ENCODE results near the gene TAB2.

TAB2 gene

DNA sequence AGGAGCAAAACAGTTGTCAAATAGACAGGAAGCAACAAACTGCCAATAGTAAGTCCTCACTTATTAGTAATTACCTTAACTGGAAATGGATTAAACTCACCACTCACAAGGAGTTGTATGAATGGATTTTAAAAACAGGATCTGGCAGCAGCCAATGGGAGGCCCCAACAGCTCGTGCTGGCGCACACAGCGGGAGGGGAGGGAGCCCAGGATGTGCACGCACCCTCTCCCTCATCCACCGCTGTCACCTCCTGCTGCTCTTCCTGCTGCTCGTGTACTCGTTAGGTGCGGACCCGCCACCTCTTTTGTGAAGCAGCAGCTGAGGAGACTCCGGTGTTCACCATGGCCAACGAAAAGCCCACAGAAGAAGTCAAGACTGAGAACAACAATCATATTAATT is 82.5 kb downstream of the TAB2 start, which contains the start of gene SUMO4:
Gene SUMO4 (plus strand): TSS at position 213 of the 400 bp plus-strand sequence. CDS start 130 bp downstream, at position 343.
- Histone ChIP-seq H3K36me3 (replicated peaks) (peaks cover 27% of the 10 kb centered on the region), H3K27me3 (ENCODE audit: low read depth) (no peaks in the 10 kb centered on the region), H3K4me1 (peaks cover 3% of the 10 kb centered on the region; the same call in 1 of the 2 replicates), H3K4me3 (no peak within 1 kb of the TSS), H3K9me3 (no peaks in the 10 kb centered on the region)
- no peak for DNase-seq (ENCODE audit: low spot score in 2 of 2)
- in situ Hi-C loops (cut with MboI; ENCODE audit: low sequenced_read_pairs) = no loop called here

DNA sequence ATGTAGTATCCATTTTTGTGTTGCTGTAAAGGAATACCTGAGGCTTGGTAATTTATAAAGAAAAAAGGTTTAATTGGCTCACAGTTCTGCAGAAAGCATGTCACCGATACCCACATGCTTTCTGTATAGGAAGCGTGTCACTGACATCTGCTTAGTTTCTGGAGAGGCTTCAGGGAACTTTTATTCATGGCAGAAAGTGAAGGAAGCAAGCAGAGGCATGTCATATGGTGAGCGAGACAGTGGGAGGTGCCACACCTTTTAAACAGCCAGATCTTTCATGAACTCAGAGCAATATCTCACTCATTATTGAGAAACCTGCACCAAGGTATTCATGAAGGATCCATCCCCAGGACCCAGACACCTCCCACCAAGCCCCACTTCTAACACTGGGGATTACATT is 86.0 kb downstream of the TAB2 start:
- H3K27me3 ChIP-seq (ENCODE audit: low read depth) = no peaks in the 10 kb centered on the region
- DNase-seq (ENCODE audit: low spot score in 2 of 2) = no peak
- H3K4me3 ChIP-seq = no peak overlapping the region
- H3K9me3 ChIP-seq = no peaks in the 10 kb centered on the region
- peaks cover 24% of the 10 kb centered on the region for H3K36me3 ChIP-seq (replicated peaks)
- peaks cover 7% of the 10 kb centered on the region; the same call in 1 of the 2 replicates for H3K4me1 ChIP-seq
- in situ Hi-C loops (cut with MboI; ENCODE audit: low sequenced_read_pairs) = no loop called here

DNA sequence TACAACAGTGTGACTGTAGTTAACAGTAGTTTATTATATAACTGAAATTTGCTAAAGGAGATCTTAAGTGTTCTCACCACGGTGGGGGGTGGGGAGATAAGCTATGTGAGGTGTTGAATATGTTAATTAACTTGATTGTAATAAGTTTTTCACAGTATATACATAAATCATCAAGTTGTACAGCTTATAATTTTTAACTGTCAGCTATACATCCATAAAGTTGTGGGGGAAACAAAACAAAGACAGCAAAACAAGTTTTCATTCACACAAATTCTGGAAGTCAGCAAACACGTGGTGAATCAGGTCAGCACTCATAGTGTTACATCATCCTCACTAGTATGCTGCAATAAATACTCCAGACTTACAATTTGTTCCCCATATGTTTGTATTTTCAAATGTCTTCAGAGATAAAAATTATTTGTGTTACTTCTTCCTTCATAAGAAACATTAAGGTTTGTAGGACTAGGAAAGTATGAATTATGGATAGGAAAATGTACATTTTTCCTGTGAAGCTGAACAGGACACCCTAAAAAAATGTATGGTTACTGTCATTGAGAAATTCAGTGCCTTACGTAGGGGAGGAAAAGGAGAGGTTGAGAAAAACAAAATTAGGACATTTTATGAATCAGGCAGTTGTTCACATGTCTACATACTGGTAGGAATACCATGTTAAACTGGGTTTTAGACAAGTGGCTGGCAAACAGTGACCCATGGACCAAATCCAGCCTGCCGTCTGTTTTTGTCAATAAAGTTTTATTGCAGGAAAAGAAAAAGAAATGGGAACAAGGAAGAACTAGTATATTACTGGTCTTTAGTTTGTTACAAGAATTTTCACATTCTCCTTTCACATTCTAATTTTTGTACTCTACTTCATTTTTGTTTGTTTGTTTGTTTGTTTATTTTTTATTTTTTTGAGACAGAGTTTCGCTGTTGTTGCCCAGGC is 88.6 kb downstream of the TAB2 start:
- peaks cover 7% of the 10 kb centered on the region; the same call in 1 of the 2 replicates for H3K4me1 ChIP-seq
- H3K4me3 ChIP-seq = no peak overlapping the region
- H3K36me3 ChIP-seq (replicated peaks) = peaks cover 21% of the 10 kb centered on the region
- no peaks in the 10 kb centered on the region for H3K9me3 ChIP-seq
- H3K27me3 ChIP-seq (ENCODE audit: low read depth) = no peaks in the 10 kb centered on the region
- DNase-seq (ENCODE audit: low spot score in 2 of 2) = no peak
- in situ Hi-C loops (cut with MboI; ENCODE audit: low sequenced_read_pairs) = no loop called here

DNA sequence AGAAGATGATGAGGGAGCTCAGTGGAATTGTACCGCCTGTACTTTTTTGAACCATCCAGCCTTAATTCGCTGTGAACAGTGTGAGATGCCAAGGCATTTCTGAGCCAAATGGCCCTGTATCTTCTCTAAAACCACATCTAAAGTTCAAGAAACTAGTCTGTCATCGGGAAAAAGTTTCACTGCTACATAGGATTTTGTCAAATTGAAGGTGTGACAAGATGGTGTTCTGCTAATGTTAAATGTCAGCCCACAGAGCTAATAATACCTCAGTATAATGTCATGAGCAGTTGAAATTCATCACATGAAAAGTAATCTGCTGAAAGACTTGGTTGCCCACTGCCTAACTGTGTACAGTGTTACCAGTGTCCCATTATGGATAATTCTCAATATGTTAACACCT is 92.1 kb downstream of the TAB2 start:
- no peak overlapping the region for H3K4me3 ChIP-seq
- peaks cover 7% of the 10 kb centered on the region; the same call in 1 of the 2 replicates for H3K4me1 ChIP-seq
- peaks cover 22% of the 10 kb centered on the region for H3K36me3 ChIP-seq (replicated peaks)
- no peak for DNase-seq (ENCODE audit: low spot score in 2 of 2)
- in situ Hi-C loops (cut with MboI; ENCODE audit: low sequenced_read_pairs) = no loop called here
- no peaks in the 10 kb centered on the region for H3K9me3 ChIP-seq
- no peaks in the 10 kb centered on the region for H3K27me3 ChIP-seq (ENCODE audit: low read depth)

DNA sequence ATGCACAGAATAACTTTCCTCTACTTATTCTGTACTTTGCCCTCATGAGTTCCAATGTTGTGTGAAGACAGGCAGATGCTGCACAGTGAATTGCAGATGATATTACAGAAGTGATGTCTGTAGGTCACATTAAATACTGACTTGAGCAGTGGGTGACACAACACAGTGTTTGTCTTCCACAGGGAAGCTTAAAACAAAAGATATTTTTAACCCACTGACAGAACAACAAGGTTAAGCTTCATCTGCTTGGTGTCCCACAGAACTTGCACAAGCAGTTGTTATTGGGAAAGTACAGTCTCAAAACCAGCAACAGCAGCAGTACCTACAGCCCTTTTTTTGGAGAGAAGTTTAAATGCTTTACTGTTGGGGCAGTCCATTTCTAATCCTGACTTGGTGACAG is 93.0 kb downstream of the TAB2 start:
- Histone ChIP-seq H3K36me3 (replicated peaks) (peaks cover 13% of the 10 kb centered on the region), H3K4me3 (no peak overlapping the region), H3K4me1 (peaks cover 5% of the 10 kb centered on the region; the same call in 1 of the 2 replicates), H3K27me3 (ENCODE audit: low read depth) (no peaks in the 10 kb centered on the region), H3K9me3 (no peaks in the 10 kb centered on the region)
- no peak for DNase-seq (ENCODE audit: low spot score in 2 of 2)
- in situ Hi-C loops (cut with MboI; ENCODE audit: low sequenced_read_pairs) = no loop called here

DNA sequence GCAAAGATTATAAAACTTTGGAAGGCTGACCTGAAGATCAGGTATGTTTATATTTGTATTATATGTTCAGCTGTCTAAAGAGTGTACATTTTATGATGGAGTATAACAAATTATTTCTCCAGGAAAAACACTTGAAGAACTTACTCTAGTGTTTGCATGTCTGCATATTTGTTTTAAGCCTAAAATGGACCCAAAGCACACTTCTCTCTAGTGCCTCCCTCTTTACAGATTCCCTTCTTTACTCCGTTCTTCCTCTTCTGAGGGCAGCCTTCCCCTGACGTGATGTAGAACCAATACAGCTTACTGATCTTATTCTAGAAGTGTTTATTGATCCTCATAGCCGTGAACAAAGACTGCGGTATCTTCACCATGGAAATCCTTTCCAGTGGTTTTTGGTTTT is 96.5 kb downstream of the TAB2 start:
- H3K4me1 ChIP-seq = no peaks in the 10 kb centered on the region
- peaks cover 13% of the 10 kb centered on the region for H3K36me3 ChIP-seq (replicated peaks)
- H3K9me3 ChIP-seq = no peaks in the 10 kb centered on the region
- no peaks in the 10 kb centered on the region for H3K27me3 ChIP-seq (ENCODE audit: low read depth)
- H3K4me3 ChIP-seq = no peak overlapping the region
- no peak for DNase-seq (ENCODE audit: low spot score in 2 of 2)
- in situ Hi-C loops (cut with MboI; ENCODE audit: low sequenced_read_pairs) = no loop called here

DNA sequence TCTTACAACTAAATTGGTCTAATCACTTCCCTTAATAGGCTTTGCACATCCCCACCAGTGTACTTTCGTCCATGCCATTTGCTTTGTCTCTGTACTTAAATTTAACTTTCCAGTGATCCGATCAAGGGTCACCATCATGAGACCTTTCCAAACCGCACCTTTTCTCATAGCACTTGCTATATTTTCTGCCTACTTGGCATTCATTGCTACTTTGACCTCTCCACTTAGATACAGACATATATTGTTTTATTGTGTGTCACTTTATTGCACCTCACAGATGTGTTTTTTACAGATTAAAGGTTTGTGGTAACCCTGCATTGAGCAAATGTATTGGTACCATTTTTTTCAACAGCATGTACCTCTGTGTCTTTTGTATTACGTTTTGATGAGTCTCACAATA is 97.3 kb downstream of the TAB2 start:
- in situ Hi-C loops (cut with MboI; ENCODE audit: low sequenced_read_pairs) = no loop called here
- H3K4me1 ChIP-seq = no peaks in the 10 kb centered on the region
- no peak for DNase-seq (ENCODE audit: low spot score in 2 of 2)
- no peak overlapping the region for H3K4me3 ChIP-seq
- no peaks in the 10 kb centered on the region for H3K27me3 ChIP-seq (ENCODE audit: low read depth)
- peaks cover 7% of the 10 kb centered on the region for H3K36me3 ChIP-seq (replicated peaks)
- H3K9me3 ChIP-seq = no peaks in the 10 kb centered on the region

DNA sequence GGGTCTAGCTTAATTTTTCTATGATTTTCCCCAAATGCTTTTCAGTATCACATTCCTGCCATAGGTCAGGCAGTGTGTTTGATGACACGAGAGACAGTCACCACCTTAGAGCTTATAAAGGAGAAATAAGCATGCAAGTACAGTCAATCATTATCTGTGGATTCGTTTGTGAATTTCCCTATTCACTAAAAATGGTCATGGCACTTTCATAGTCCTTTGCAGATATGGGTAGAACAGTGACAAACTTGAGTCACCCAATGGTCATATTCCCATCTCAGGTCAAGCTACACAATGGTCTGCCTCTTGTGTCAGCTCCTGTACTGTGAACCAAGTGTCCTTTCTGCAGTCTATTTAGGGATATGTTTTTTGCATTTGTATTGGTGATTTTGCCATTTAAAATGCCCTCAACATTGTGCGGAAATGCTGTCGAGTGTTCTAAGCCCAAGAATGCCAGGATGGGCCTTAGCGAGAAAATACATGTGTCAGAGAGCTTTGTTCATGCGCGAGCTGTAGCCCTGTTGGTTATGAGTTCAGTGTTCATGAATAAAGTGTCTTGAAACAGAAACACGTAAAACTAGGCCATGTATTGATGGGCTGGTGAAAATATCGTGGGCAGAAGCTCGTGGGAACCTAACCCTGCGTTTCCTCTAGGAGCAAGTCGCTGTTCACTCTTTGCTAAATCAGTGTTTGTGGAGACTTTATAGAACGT is 102.3 kb downstream of the TAB2 start:
- Histone ChIP-seq H3K36me3 (replicated peaks) (no peaks in the 10 kb centered on the region), H3K4me1 (no peaks in the 10 kb centered on the region), H3K4me3 (no peak overlapping the region), H3K27me3 (ENCODE audit: low read depth) (no peaks in the 10 kb centered on the region), H3K9me3 (no peaks in the 10 kb centered on the region)
- in situ Hi-C loops (cut with MboI; ENCODE audit: low sequenced_read_pairs) = no loop called here
- DNase-seq (ENCODE audit: low spot score in 2 of 2) = no peak

DNA sequence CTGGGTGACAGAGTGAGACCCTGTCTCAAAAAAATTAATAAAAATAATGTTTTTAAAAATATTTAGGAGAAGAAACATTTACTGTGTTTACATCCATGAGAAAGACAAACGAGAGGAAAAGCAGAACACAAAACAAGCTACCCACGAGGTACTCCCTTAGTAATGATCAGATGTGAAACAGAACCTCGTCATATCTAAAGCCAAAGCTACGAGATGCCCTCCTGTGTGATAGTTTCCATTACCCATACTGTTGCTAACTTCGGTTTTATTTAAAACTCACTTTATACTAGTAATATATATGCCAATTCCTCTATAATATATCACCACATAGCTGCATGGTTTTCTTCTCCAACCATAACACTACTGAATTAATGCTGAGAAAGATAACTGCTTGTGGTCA is 103.6 kb downstream of the TAB2 start:
- no peaks in the 10 kb centered on the region for H3K27me3 ChIP-seq (ENCODE audit: low read depth)
- no peaks in the 10 kb centered on the region for H3K9me3 ChIP-seq
- H3K4me3 ChIP-seq = no peak overlapping the region
- no peaks in the 10 kb centered on the region for H3K4me1 ChIP-seq
- in situ Hi-C loops (cut with MboI; ENCODE audit: low sequenced_read_pairs) = no loop called here
- no peak for DNase-seq (ENCODE audit: low spot score in 2 of 2)
- no peaks in the 10 kb centered on the region for H3K36me3 ChIP-seq (replicated peaks)

DNA sequence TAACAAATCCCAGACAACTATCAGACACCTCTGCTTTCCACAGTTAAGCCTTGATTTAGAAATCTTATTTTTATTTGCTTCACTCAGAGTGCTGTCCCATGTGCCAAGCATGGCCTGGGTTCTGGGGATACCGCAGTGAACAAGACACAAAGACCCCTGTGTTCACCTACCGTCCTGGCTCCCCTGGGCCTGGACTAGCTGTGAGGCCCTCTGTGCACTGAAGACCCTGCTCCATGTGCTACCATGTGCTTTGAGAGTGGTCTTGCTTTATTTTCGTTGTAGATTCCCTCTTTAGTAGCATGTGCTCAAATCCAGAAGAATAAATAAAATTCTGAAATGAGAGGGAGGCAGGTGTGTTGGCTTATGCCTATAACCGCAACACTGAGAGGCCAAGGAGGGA is 105.1 kb downstream of the TAB2 start:
- Histone ChIP-seq H3K27me3 (ENCODE audit: low read depth) (no peaks in the 10 kb centered on the region), H3K36me3 (replicated peaks) (no peaks in the 10 kb centered on the region), H3K4me1 (no peaks in the 10 kb centered on the region), H3K9me3 (no peaks in the 10 kb centered on the region), H3K4me3 (no peak overlapping the region)
- in situ Hi-C loops (cut with MboI; ENCODE audit: low sequenced_read_pairs) = no loop called here
- no peak for DNase-seq (ENCODE audit: low spot score in 2 of 2)

DNA sequence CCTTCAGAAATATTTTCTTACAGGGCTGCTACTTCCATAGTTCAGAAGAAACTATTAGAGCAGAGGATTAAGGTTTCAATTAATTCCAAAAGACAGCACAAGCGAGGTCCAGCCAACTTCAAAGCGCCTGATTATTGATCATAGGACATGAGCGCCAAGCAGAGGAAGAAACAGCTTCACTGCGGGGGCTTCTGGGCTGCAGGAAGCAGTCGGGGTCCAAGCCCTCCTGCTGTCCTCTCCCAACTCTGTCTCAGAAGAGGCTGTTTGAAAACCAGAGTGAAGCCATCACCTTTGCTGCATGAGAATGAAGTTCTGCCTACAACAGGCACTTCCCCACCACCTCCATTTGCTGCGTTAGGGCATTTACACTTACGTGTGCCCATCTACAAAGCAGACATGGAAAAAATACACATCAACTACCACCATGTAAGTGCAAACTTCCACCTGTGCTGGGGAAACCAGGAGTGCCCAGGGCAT is 106.5 kb downstream of the TAB2 start:
- Histone ChIP-seq H3K36me3 (replicated peaks) (no peaks in the 10 kb centered on the region), H3K27me3 (ENCODE audit: low read depth) (no peaks in the 10 kb centered on the region), H3K9me3 (no peaks in the 10 kb centered on the region), H3K4me3 (no peak overlapping the region), H3K4me1 (no peaks in the 10 kb centered on the region)
- in situ Hi-C loops (cut with MboI; ENCODE audit: low sequenced_read_pairs) = no loop called here
- no peak for DNase-seq (ENCODE audit: low spot score in 2 of 2)

DNA sequence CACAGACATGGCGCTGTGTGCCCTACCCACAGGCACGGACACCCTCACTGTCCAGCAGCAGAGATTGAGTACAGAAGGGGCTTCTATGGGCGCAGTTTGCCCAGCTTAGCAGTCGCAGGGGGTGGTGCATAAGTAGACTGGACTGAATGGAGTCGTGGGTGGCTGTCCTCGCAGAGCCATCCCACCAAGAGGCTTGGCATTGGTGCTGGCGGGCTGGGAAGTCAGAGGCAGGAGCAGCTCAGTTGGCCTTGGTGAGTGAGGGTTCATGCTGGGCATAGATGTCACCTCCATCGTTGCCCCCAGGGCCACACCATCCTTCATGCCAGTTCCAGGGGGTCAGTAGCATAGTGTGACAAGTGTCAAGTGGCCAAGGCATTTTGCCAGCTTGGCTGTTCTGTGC is 107.7 kb downstream of the TAB2 start:
- Histone ChIP-seq H3K4me1 (no peaks in the 10 kb centered on the region), H3K27me3 (ENCODE audit: low read depth) (no peaks in the 10 kb centered on the region), H3K4me3 (no peak overlapping the region), H3K36me3 (replicated peaks) (no peaks in the 10 kb centered on the region), H3K9me3 (no peaks in the 10 kb centered on the region)
- in situ Hi-C loops (cut with MboI; ENCODE audit: low sequenced_read_pairs) = loop anchor here (5.0 to 25.0 kb wide), 3 partner anchors 343 to 863 kb away; partner anchors contain the start of gene UST
- no peak for DNase-seq (ENCODE audit: low spot score in 2 of 2)

DNA sequence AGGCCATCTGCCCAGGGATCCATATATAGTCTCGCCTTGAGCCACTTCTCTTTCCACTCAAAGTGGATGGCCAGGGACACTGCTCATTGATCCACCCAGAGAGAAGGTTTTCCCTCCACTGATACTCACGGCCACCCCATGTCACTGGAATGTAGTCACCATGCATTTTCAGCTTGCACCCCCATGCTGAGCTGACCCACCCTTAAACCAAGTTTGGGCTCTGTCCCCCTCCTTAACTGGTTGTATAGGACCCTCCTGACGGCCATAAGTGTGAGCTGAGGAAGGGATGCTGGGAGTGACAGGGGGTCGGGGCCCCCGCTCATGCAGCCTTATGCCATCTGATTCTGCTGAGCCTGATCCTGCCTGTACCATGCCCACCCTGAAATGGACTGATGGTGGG is 108.2 kb downstream of the TAB2 start:
- H3K4me1 ChIP-seq = no peaks in the 10 kb centered on the region
- no peaks in the 10 kb centered on the region for H3K9me3 ChIP-seq
- no peak overlapping the region for H3K4me3 ChIP-seq
- H3K27me3 ChIP-seq (ENCODE audit: low read depth) = no peaks in the 10 kb centered on the region
- in situ Hi-C loops (cut with MboI; ENCODE audit: low sequenced_read_pairs) = loop anchor here (5.0 to 25.0 kb wide), 3 partner anchors 343 to 863 kb away; partner anchors contain the start of gene UST
- H3K36me3 ChIP-seq (replicated peaks) = no peaks in the 10 kb centered on the region
- no peak for DNase-seq (ENCODE audit: low spot score in 2 of 2)

DNA sequence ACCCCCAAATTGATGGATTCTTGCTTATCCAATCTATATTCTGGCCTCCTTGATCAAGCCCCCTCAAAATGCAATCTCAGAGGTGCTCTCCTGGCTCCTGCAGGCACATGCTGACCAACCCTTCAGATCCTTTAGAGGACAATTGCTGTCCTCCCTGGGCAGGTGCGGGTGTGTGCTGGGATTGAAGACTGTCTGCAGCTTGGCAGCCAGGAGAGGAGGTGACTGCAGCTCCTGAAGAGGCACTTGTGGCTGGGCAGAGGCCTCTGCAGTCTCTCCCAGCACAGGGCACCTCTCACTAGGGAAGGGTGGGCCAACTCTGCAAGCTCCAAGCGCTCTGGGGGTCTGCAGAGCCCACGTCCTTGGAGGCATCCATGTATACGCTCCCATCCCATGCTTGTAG is 111.1 kb downstream of the TAB2 start:
- Histone ChIP-seq H3K27me3 (ENCODE audit: low read depth) (no peaks in the 10 kb centered on the region), H3K4me3 (no peak overlapping the region), H3K9me3 (no peaks in the 10 kb centered on the region), H3K4me1 (no peaks in the 10 kb centered on the region), H3K36me3 (replicated peaks) (no peaks in the 10 kb centered on the region)
- DNase-seq (ENCODE audit: low spot score in 2 of 2) = no peak
- in situ Hi-C loops (cut with MboI; ENCODE audit: low sequenced_read_pairs) = loop anchor here (5.0 to 25.0 kb wide), 3 partner anchors 346 to 866 kb away; partner anchors contain the start of gene UST
